Neural cell (in vitro differentiated cells): ENCODE data around the gene CNTNAP2. TPM values are rescaled to one million over a fixed set of nuclear protein-coding genes. Genes with fewer than 3 reads are reported as not detected.

Experiments
- H2AFZ ChIP-seq: fragments of 200-600, 300-800 bp; sonication (generic), shearing (Covaris generic); 2 replicates; pipeline ENCODE4 v1.6.0; 2014; ENCODE audit warnings: low read depth, mild to moderate bottlenecking, antibody characterized with exemption, low read length, moderate library complexity
- H3F3A ChIP-seq: fragments of 200-600 bp; shearing (Covaris generic); 2 replicates; pipeline ENCODE4 v1.6.1; 2016; ENCODE audit warnings: mild to moderate bottlenecking, moderate library complexity, mixed read lengths, antibody characterized with exemption, low read length; ENCODE audit not compliant: insufficient read depth, poor library complexity, severe bottlenecking
- H3K27ac ChIP-seq: fragments of 200-600, 300-800 bp; sonication (generic), shearing (Covaris generic); 2 replicates; pipeline ENCODE4 v1.5.1; 2014; ENCODE audit warnings: mild to moderate bottlenecking, low read length, moderate library complexity
- H3K27me3 ChIP-seq: fragments of 300-800, 200-600 bp; sonication (generic), shearing (Covaris generic); 2 replicates; pipeline ENCODE4 v1.6.0; 2014; ENCODE audit warnings: mild to moderate bottlenecking, low read depth, low read length, moderate library complexity; ENCODE audit not compliant: insufficient read depth
- H3K36me3 ChIP-seq: fragments of 300-800, 200-600 bp; sonication (generic), shearing (Covaris generic); 2 replicates; pipeline ENCODE4 v1.5.1; 2014; ENCODE audit warnings: mild to moderate bottlenecking, antibody characterized with exemption, low read length, moderate library complexity; ENCODE audit not compliant: insufficient read depth
- H3K4me2 ChIP-seq: fragments of 300-800, 200-600 bp; sonication (generic), shearing (Covaris generic); 2 replicates; pipeline ENCODE4 v1.6.0; 2014; ENCODE audit warnings: mild to moderate bottlenecking, low read length
- H3K4me3 ChIP-seq: fragments of 300-800, 200-600 bp; sonication (generic), shearing (Covaris generic); 2 replicates; pipeline ENCODE4 v1.5.1; 2014; ENCODE audit warnings: mild to moderate bottlenecking, low read length, moderate library complexity
- H3K79me2 ChIP-seq: fragments of 200-600 bp; shearing (Covaris generic); replicated peaks from 2 replicates; pipeline ENCODE4 v1.6.0; 2014; ENCODE audit warnings: mild to moderate bottlenecking, low read length, moderate library complexity; ENCODE audit not compliant: insufficient read depth
- H3K9ac ChIP-seq: fragments of 300-800, 200-600 bp; sonication (generic), shearing (Covaris generic); 2 replicates; pipeline ENCODE4 v1.6.1; 2016; ENCODE audit warnings: mild to moderate bottlenecking, low read length, mixed read lengths
- H3K9me2 ChIP-seq: fragments of 200-600 bp; shearing (Covaris generic); 2 replicates; pipeline ENCODE4 v1.6.1; 2016; ENCODE audit warnings: mild to moderate bottlenecking, low read length, mixed read lengths; ENCODE audit not compliant: insufficient read depth
- H3K9me3 ChIP-seq: fragments of 200-600, 300-800 bp; sonication (generic), shearing (Covaris generic); 2 replicates; pipeline ENCODE4 v1.6.1; 2016; ENCODE audit warnings: mild to moderate bottlenecking, mixed run types, low read length, moderate library complexity, mixed read lengths
- H4K20me1 ChIP-seq: fragments of 200-600 bp; shearing (Covaris generic); 2 replicates; pipeline ENCODE4 v1.6.1; 2016; ENCODE audit warnings: mild to moderate bottlenecking, mixed run types; ENCODE audit not compliant: insufficient read depth
- EP300 ChIP-seq: fragments of 450-650 bp; conservative IDR thresholded peaks from 2 replicates; pipeline ENCODE4 v1.6.1; 2014; ENCODE audit warnings: antibody characterized with exemption, mild to moderate bottlenecking, moderate library complexity; ENCODE audit not compliant: poor library complexity, severe bottlenecking
- EZH2 ChIP-seq: fragments of 200-600, 300-800 bp; shearing (Covaris generic), sonication (generic); IDR thresholded peaks from 2 replicates; pipeline ENCODE4 v1.6.1; 2014; ENCODE audit warnings: antibody characterized with exemption, low read length, borderline replicate concordance, mild to moderate bottlenecking; ENCODE audit not compliant: insufficient read depth, poor library complexity, severe bottlenecking
- MXI1 ChIP-seq: fragments of 450-650 bp; conservative IDR thresholded peaks from 2 replicates; pipeline ENCODE4 v1.6.1; 2014; ENCODE audit warnings: antibody characterized with exemption, mild to moderate bottlenecking; ENCODE audit not compliant: poor library complexity, severe bottlenecking
- POLR2AphosphoS5 ChIP-seq: IDR thresholded peaks from 2 replicates; pipeline ENCODE4 v1.6.1; 2012
- RAD21 ChIP-seq: fragments of 450-650 bp; conservative IDR thresholded peaks from 2 replicates; pipeline ENCODE4 v1.6.1; 2014; ENCODE audit warnings: antibody characterized with exemption, mild to moderate bottlenecking, moderate library complexity
- SMC3 ChIP-seq: fragments of 450-650 bp; conservative IDR thresholded peaks from 2 replicates; pipeline ENCODE4 v1.6.1; 2014; ENCODE audit warnings: antibody characterized with exemption, mild to moderate bottlenecking, moderate library complexity; ENCODE audit not compliant: poor library complexity
- TAF1 ChIP-seq: IDR thresholded peaks from 2 replicates; pipeline ENCODE4 v1.6.1; 2012; ENCODE audit warnings: low read depth
- polyA plus RNA-seq: library from polyadenylated mRNA; depleted of rRNA; stranded (reverse); fragments of >200 nt; gene quantifications from 2 replicates; pipeline ENCODE4 v1.2.3, GENCODE V29; 2014
- TF ChIP-seq, protein P1 (sequence below): fragments of 450-650 bp; IDR thresholded peaks from 2 replicates; pipeline ENCODE4 v1.5.1; 2014; ENCODE audit warnings: antibody characterized with exemption, mild to moderate bottlenecking, moderate library complexity; ENCODE audit not compliant: poor library complexity, severe bottlenecking
- TF ChIP-seq, protein P2 (sequence below): IDR thresholded peaks from 2 replicates; pipeline ENCODE4 v1.6.1; 2012; ENCODE audit warnings: borderline replicate concordance

Gene CNTNAP2
- polyA plus RNA-seq, 1 donor from 2014 or later, result 276 TPM

DNA sequence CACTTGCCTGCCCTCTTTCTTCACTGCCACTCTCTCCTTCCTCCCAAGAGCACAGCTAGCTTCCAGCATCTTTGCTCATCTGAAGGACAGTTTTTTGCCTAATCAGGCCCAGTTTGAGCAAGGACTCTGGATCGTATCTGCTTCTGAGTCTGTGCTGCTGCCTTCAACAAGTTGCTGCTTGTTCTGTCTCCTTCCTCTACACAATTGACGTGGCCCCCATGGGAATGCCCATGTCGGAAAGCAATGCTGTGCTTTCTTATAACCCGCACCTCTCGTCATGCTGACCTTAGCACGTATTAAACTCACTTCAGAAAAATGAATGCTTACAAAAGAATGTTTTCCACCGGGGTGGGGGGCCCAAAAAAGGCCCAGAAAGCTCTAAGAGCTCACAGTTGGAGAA lies 2149.3 kb downstream of the CNTNAP2 start:
- Histone ChIP-seq H3K4me3 (no peak overlapping the region), H3K79me2 (no peaks in the 10 kb centered on the region), H3K27ac (no peak overlapping the region), H4K20me1 (no peaks in the 10 kb centered on the region), H3K36me3 (no peaks in the 10 kb centered on the region), H3F3A (no peaks in the 10 kb centered on the region), H2AFZ (no peak overlapping the region), H3K4me2 (no peak overlapping the region), H3K9ac (no peak overlapping the region), H3K27me3 (no peaks in the 10 kb centered on the region), H3K9me3 (no peaks in the 10 kb centered on the region), H3K9me2 (no peaks in the 10 kb centered on the region)
- TF ChIP-seq POLR2AphosphoS5 (no peak), MXI1 (no peak), SMC3 (no peak), EP300 (no peak), RAD21 (no peak), EZH2 (no peak)
- TF ChIP-seq, protein P1, sequence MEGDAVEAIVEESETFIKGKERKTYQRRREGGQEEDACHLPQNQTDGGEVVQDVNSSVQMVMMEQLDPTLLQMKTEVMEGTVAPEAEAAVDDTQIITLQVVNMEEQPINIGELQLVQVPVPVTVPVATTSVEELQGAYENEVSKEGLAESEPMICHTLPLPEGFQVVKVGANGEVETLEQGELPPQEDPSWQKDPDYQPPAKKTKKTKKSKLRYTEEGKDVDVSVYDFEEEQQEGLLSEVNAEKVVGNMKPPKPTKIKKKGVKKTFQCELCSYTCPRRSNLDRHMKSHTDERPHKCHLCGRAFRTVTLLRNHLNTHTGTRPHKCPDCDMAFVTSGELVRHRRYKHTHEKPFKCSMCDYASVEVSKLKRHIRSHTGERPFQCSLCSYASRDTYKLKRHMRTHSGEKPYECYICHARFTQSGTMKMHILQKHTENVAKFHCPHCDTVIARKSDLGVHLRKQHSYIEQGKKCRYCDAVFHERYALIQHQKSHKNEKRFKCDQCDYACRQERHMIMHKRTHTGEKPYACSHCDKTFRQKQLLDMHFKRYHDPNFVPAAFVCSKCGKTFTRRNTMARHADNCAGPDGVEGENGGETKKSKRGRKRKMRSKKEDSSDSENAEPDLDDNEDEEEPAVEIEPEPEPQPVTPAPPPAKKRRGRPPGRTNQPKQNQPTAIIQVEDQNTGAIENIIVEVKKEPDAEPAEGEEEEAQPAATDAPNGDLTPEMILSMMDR, result no peak

- Histone ChIP-seq H3K9me3 (no peaks in the 10 kb centered on the region), H3K27me3 (no peaks in the 10 kb centered on the region), H4K20me1 (no peaks in the 10 kb centered on the region), H3K9ac (no peak overlapping the region), H3K4me3 (no peak overlapping the region), H3F3A (no peaks in the 10 kb centered on the region), H2AFZ (no peak overlapping the region), H3K4me2 (no peak overlapping the region), H3K79me2 (no peaks in the 10 kb centered on the region), H3K27ac (no peak overlapping the region), H3K36me3 (no peaks in the 10 kb centered on the region), H3K9me2 (no peaks in the 10 kb centered on the region)
- TF ChIP-seq SMC3 (no peak), MXI1 (no peak), RAD21 (no peak), TAF1 (no peak), EZH2 (no peak), EP300 (no peak), POLR2AphosphoS5 (no peak)
- TF ChIP-seq, protein P1, result no peak
- TF ChIP-seq, protein P2, sequence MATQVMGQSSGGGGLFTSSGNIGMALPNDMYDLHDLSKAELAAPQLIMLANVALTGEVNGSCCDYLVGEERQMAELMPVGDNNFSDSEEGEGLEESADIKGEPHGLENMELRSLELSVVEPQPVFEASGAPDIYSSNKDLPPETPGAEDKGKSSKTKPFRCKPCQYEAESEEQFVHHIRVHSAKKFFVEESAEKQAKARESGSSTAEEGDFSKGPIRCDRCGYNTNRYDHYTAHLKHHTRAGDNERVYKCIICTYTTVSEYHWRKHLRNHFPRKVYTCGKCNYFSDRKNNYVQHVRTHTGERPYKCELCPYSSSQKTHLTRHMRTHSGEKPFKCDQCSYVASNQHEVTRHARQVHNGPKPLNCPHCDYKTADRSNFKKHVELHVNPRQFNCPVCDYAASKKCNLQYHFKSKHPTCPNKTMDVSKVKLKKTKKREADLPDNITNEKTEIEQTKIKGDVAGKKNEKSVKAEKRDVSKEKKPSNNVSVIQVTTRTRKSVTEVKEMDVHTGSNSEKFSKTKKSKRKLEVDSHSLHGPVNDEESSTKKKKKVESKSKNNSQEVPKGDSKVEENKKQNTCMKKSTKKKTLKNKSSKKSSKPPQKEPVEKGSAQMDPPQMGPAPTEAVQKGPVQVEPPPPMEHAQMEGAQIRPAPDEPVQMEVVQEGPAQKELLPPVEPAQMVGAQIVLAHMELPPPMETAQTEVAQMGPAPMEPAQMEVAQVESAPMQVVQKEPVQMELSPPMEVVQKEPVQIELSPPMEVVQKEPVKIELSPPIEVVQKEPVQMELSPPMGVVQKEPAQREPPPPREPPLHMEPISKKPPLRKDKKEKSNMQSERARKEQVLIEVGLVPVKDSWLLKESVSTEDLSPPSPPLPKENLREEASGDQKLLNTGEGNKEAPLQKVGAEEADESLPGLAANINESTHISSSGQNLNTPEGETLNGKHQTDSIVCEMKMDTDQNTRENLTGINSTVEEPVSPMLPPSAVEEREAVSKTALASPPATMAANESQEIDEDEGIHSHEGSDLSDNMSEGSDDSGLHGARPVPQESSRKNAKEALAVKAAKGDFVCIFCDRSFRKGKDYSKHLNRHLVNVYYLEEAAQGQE, result no peak
Observed at GRCh38 chr7:148266795-148267194, 2150.2 kb downstream of the CNTNAP2 start.
